K562 (cell line): ENCODE results near the gene TBX19. TPM values are rescaled to one million over a fixed set of nuclear protein-coding genes. Genes with fewer than 3 reads are reported as not detected.

ENCODE experiments used
- ATF1 ChIP-seq, 2 experiments: fragments of 450-650 bp in 1 of 2; IDR thresholded peaks; 2 replicates each; pipeline ENCODE4 v1.6.1; 2016; ENCODE audit warnings: missing compliant biosample characterization in 1 of 2, missing genetic modification characterization in 1 of 2
- CBX1 ChIP-seq: sonication (generic); IDR thresholded peaks from 2 replicates; pipeline ENCODE4 v1.6.1; 2016; ENCODE audit warnings: antibody characterized with exemption, low read depth, mild to moderate bottlenecking
- CC2D1A ChIP-seq: fragments of 450-650 bp; IDR thresholded peaks from 2 replicates; pipeline ENCODE4 v1.6.1; 2017; ENCODE audit warnings: mild to moderate bottlenecking
- ELF2 ChIP-seq: fragments of 250-450 bp; sonication (Bioruptor Pico); IDR thresholded peaks from 2 replicates; pipeline ENCODE4 v1.5.0; 2021; ENCODE audit warnings: mild to moderate bottlenecking
- FUS ChIP-seq: fragments of 200-400 bp; formaldehyde crosslinking; optimal IDR thresholded peaks from 2 replicates; pipeline ENCODE3; 2017; ENCODE audit warnings: low read depth, low read length
- NR3C1 ChIP-seq: sonication (generic); formaldehyde crosslinking; IDR thresholded peaks from 2 replicates; pipeline ENCODE4 v1.8.1; 2022; ENCODE audit warnings: missing genetic modification reagents
- SAFB2 ChIP-seq: fragments of 200-400 bp; formaldehyde crosslinking; IDR thresholded peaks from 2 replicates; pipeline ENCODE4 v1.6.1; 2018; ENCODE audit warnings: borderline replicate concordance, low read length, low read depth, moderate library complexity; ENCODE audit not compliant: severe bottlenecking
- SRSF1 ChIP-seq: fragments of 200-400 bp; formaldehyde crosslinking; IDR thresholded peaks from 2 replicates; pipeline ENCODE4 v1.6.1; 2017; ENCODE audit warnings: mild to moderate bottlenecking, low read depth, low read length, moderate library complexity
- TAF9B ChIP-seq: fragments of 450-650 bp; IDR thresholded peaks from 2 replicates; pipeline ENCODE4 v1.6.1; 2018; ENCODE audit warnings: mild to moderate bottlenecking; ENCODE audit not compliant: partially characterized antibody
- THRA ChIP-seq: fragments of 450-650 bp; IDR thresholded peaks from 2 replicates; pipeline ENCODE4 v1.6.1; 2017; ENCODE audit warnings: mild to moderate bottlenecking, moderate library complexity
- ZBTB49 ChIP-seq: sonication (generic); formaldehyde crosslinking; IDR thresholded peaks from 2 replicates; pipeline ENCODE4 v1.8.0; 2022; ENCODE audit warnings: missing genetic modification reagents, mild to moderate bottlenecking, borderline replicate concordance
- ZNF23 ChIP-seq: fragments of 250-450 bp; sonication (Bioruptor Pico); IDR thresholded peaks from 2 replicates; pipeline ENCODE4 v1.4.0; 2020; ENCODE audit warnings: mild to moderate bottlenecking
- polyA plus RNA-seq, 8 experiments: library from polyadenylated mRNA; depleted of rRNA in 4 of 8; stranded (reverse) in 5 of 8; unstranded in 3 of 8; fragments of >200 nt; fragmentation: Nextera tagmentation in 2 of 8; fragmentation: Illumina TruSeq in 1 of 8; extraction: Ambion mirVana in 2 of 8; extraction: Trizol in 1 of 8; gene quantifications; 2 replicates each; pipeline versions ENCODE4 v1.2.1 to v1.2.3, GENCODE V29; 2011 to 2014; ENCODE audit warnings: inconsistent platforms in 1 of 8, missing spikeins in 1 of 8
- total RNA-seq, 7 experiments: library from RNA; depleted of rRNA in 6 of 7; stranded (reverse); fragments of >200 nt in 6 of 7; fragmentation: Illumina TruSeq in 2 of 7; extraction: Trizol in 2 of 7; gene quantifications; 2 replicates each; pipeline versions ENCODE4 v1.2.1 to v1.2.3, GENCODE V29; 2011 to 2021; ENCODE audit warnings: low replicate concordance in 1 of 7
- TF ChIP-seq, protein P1 (sequence below): fragments of 250-450 bp; sonication (Bioruptor Pico); IDR thresholded peaks from 2 replicates; pipeline ENCODE4 v1.4.0; 2020; ENCODE audit warnings: mild to moderate bottlenecking, moderate library complexity

Gene TBX19
- total and polyA plus RNA-seq, 9 of the 15 experiments (the other 6 are each of a cell fraction or from before 2014, with no cell fraction given), result 0.32 to 3.1 (median 0.95) TPM

DNA sequence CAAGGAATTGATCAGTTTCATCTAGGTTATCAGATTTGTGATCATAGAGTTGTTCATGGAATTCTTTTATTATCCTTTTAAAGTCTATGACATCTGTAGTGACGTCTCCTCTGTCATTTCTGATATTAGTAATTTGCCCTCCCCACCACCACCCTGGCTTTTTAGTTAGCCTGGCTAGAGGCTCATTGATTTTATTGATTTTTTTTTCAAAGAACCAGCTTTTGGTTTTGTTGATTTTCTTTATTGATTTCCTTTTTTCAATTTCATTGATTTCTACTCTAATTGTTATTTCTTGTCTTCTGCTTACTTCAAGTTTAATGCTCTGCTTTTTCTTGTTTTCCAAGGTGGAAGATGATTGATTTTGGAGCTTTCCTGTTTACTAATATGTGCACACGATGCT lies 23.3 kb upstream of the TBX19 start (continued):
- no peak for TF ChIP-seq ZNF23 (CRISPR knock-in tag)
- no peak for TF ChIP-seq THRA
- TF ChIP-seq ELF2, result no peak
- TF ChIP-seq NR3C1, result no peak
- TF ChIP-seq, protein P1, sequence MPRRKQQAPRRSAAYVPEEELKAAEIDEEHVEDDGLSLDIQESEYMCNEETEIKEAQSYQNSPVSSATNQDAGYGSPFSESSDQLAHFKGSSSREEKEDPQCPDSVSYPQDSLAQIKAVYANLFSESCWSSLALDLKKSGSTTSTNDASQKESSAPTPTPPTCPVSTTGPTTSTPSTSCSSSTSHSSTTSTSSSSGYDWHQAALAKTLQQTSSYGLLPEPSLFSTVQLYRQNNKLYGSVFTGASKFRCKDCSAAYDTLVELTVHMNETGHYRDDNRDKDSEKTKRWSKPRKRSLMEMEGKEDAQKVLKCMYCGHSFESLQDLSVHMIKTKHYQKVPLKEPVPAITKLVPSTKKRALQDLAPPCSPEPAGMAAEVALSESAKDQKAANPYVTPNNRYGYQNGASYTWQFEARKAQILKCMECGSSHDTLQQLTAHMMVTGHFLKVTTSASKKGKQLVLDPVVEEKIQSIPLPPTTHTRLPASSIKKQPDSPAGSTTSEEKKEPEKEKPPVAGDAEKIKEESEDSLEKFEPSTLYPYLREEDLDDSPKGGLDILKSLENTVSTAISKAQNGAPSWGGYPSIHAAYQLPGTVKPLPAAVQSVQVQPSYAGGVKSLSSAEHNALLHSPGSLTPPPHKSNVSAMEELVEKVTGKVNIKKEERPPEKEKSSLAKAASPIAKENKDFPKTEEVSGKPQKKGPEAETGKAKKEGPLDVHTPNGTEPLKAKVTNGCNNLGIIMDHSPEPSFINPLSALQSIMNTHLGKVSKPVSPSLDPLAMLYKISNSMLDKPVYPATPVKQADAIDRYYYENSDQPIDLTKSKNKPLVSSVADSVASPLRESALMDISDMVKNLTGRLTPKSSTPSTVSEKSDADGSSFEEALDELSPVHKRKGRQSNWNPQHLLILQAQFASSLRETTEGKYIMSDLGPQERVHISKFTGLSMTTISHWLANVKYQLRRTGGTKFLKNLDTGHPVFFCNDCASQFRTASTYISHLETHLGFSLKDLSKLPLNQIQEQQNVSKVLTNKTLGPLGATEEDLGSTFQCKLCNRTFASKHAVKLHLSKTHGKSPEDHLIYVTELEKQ, result no peak
- no peak for TF ChIP-seq FUS
- no peak for TF ChIP-seq CBX1
- no peak for TF ChIP-seq SRSF1
- TF ChIP-seq SAFB2, result no peak
- TF ChIP-seq ATF1 (CRISPR knock-in tag; IDR thresholded peaks at IDR 0.05), result no peak
- no peak for TF ChIP-seq ATF1 (tag; IDR thresholded peaks at IDR 0.05)
- no peak for TF ChIP-seq ZBTB49 (CRISPR knock-in tag)
- TF ChIP-seq TAF9B, result no peak
- TF ChIP-seq CC2D1A, result no peak
